ENCODE measurements around the gene CCPG1.

- no peak for TF ChIP-seq CTCF (IDR thresholded peaks at IDR 0.05)
- no peak for TF ChIP-seq POLR2A (IDR thresholded peaks at IDR 0.05)
These were observed 26.6 kb downstream of the CCPG1 start for GRCh38 chr15:55381595-55381994.

Data from right lobe of liver (tissue), 4 donors.